Esophagus muscularis mucosa (tissue), 4 donors: Measurements from ENCODE around the gene THAP4. TPM values are rescaled to one million over a fixed set of nuclear protein-coding genes. Genes with fewer than 3 reads are reported as not detected.
"Not testable (repeated sequence)": the region's sequence is repeated elsewhere in the genome, so short reads cannot be mapped to it uniquely, and the experiment has no call there.

ENCODE experiments used
- DNase-seq: peaks from one replicate; pipeline ENCODE4 v3.0.0-alpha.2; 2017; ENCODE audit errors: extremely low spot score
- H3K27ac ChIP-seq, 4 donors: fragments of 200-600 bp; sonication (generic); replicated peaks in 1 of 4; 1 replicate in 3 of 4; 2 replicates in 1 of 4; pipeline ENCODE4 v1.5.1; 2016 to 2019; ENCODE audit warnings: mild to moderate bottlenecking in 1 of 4
- H3K27me3 ChIP-seq, 4 donors: fragments of 200-600 bp; sonication (generic); one replicate each; pipeline versions ENCODE4 v1.5.1 to v1.6.0; 2016 to 2019
- H3K36me3 ChIP-seq, 4 donors: fragments of 200-600 bp; sonication (generic); one replicate each; pipeline ENCODE4 v1.5.1; 2016 to 2019
- H3K4me1 ChIP-seq, 4 donors: fragments of 200-600 bp; sonication (generic); one replicate each; pipeline ENCODE4 v1.5.1; 2016 to 2019
- H3K4me3 ChIP-seq, 4 donors: fragments of 200-600 bp; sonication (generic); 1 replicate in 2 of 4; 2 replicates in 2 of 4; pipeline ENCODE4 v1.5.1; 2016 to 2019; ENCODE audit warnings: mild to moderate bottlenecking in 4 of 4, moderate library complexity in 1 of 4
- H3K9me3 ChIP-seq, 4 donors: fragments of 200-600 bp; sonication (generic); 1 replicate in 3 of 4; 2 replicates in 1 of 4; pipeline ENCODE4 v1.5.1; 2016 to 2019
- CTCF ChIP-seq, 3 experiments: fragments of 200-600 bp in 2 of 3; fragments of 450-650 bp in 1 of 3; sonication (generic) in 2 of 3; IDR thresholded peaks; one replicate each; pipeline ENCODE4 v1.5.1; 2017 to 2019; ENCODE audit warnings: antibody characterized with exemption in 3 of 3, mild to moderate bottlenecking in 2 of 3, moderate library complexity in 1 of 3
- EP300 ChIP-seq: sonication (generic); formaldehyde crosslinking; IDR thresholded peaks from one replicate; pipeline ENCODE4 v1.6.1; 2017; ENCODE audit warnings: antibody characterized with exemption
- POLR2A ChIP-seq: fragments of 450-650 bp; IDR thresholded peaks from one replicate; pipeline ENCODE4 v1.6.1; 2017; ENCODE audit warnings: antibody characterized with exemption, moderate library complexity, mild to moderate bottlenecking, low read depth
- POLR2AphosphoS5 ChIP-seq, 2 donors: sonication (generic); formaldehyde crosslinking; IDR thresholded peaks; one replicate each; pipeline ENCODE4 v1.6.1; 2017; ENCODE audit warnings: antibody characterized with exemption in 2 of 2
- WGBS: methylation state at CpG from one replicate; pipeline ENCODE4 v1.1.5; 2018; 5-methylcytosine and 5-hydroxymethylcytosine counted together
- intact Hi-C: fragments of 100-400 bp; cut with DNase I; formaldehyde crosslinking; loops from one replicate; pipeline ENCODE4 v1.15.1; 2023
- total RNA-seq, 4 donors: library from RNA; depleted of rRNA; stranded (reverse); fragments of >200 nt; gene quantifications; one replicate each; pipeline versions ENCODE4 v1.1.0 to v1.2.1, GENCODE V29; 2016

Gene THAP4
- total RNA-seq, 4 donors from 2014 or later: 37.0 to 69.8 (median 49.6) TPM

GRCh38 chr2:241592126-241592845, 44.7 kb downstream of the THAP4 start:
- 87% methylated on average over 14 of the region's 18 CpGs for WGBS
- TF ChIP-seq POLR2A: no peak
- Histone ChIP-seq H3K9me3 (peaks cover 0 to 13% (median 8%) of the 10 kb centered on the region in 4 donors), H3K4me3 (no peak overlapping the region), H3K27ac (no peak overlapping the region), H3K36me3 (peaks cover 23 to 80% (median 46%) of the 10 kb centered on the region in 4 donors), H3K4me1 (no peaks in the 10 kb centered on the region), H3K27me3 (no peaks in the 10 kb centered on the region)
- no peak for DNase-seq
- intact Hi-C loops: no loop called here

GRCh38 chr2:241590496-241591455, 46.2 kb downstream of the THAP4 start:
- H3K27ac ChIP-seq, H3K27me3 ChIP-seq, H3K4me3 ChIP-seq, intact Hi-C loops, H3K4me1 ChIP-seq, DNase-seq: not testable (repeated sequence)
- 85% methylated on average over 22 of the region's 33 CpGs for WGBS
- Histone ChIP-seq H3K9me3 (peaks cover 0 to 28% (median 23%) of the 10 kb centered on the region in 4 donors), H3K36me3 (peaks cover 23 to 75% (median 43%) of the 10 kb centered on the region in 4 donors)

GRCh38 chr2:241589863-241590262, 47.1 kb downstream of the THAP4 start:
- 99% methylated on average over 14 of the region's 17 CpGs for WGBS
- H3K36me3 ChIP-seq: peaks cover 19 to 74% (median 39%) of the 10 kb centered on the region in 4 donors
- DNase-seq, H3K4me3 ChIP-seq, intact Hi-C loops, H3K4me1 ChIP-seq, H3K27me3 ChIP-seq, H3K27ac ChIP-seq: not testable (repeated sequence)
- peaks cover 0 to 33% (median 28%) of the 10 kb centered on the region in 4 donors for H3K9me3 ChIP-seq

GRCh38 chr2:241586564-241587264, 50.2 kb downstream of the THAP4 start:
- H3K4me1 ChIP-seq: no peaks in the 10 kb centered on the region
- H3K4me3 ChIP-seq: no peak overlapping the region
- peaks cover 11 to 74% (median 45%) of the 10 kb centered on the region in 4 donors for H3K36me3 ChIP-seq
- intact Hi-C loops: no loop called here
- TF ChIP-seq POLR2A: no peak
- TF ChIP-seq POLR2AphosphoS5 (IDR thresholded peaks at IDR 0.05): no peak
- TF ChIP-seq EP300: no peak
- TF ChIP-seq CTCF (IDR thresholded peaks at IDR 0.05): no peak
- no peaks in the 10 kb centered on the region for H3K27me3 ChIP-seq
- no peak overlapping the region for H3K27ac ChIP-seq
- H3K9me3 ChIP-seq: peaks cover 0 to 33% (median 28%) of the 10 kb centered on the region in 4 donors
- 97% methylated on average over 2 of the region's 2 CpGs for WGBS
- DNase-seq: no peak

- H3K9me3 ChIP-seq: peaks cover 0 to 33% (median 28%) of the 10 kb centered on the region in 4 donors
- peaks cover 11 to 73% (median 40%) of the 10 kb centered on the region in 4 donors for H3K36me3 ChIP-seq
- intact Hi-C loops: no loop called here
- H3K27me3 ChIP-seq: no peaks in the 10 kb centered on the region
- DNase-seq: no peak
- H3K27ac ChIP-seq: no peak overlapping the region
- no peak overlapping the region for H3K4me3 ChIP-seq
- WGBS: 91% methylated on average over 12 of the region's 12 CpGs
- no peaks in the 10 kb centered on the region for H3K4me1 ChIP-seq
- TF ChIP-seq POLR2A (no peak), POLR2AphosphoS5 (IDR thresholded peaks at IDR 0.05) (no peak), EP300 (no peak)
Observed at GRCh38 chr2:241584436-241584835, 52.5 kb downstream of the THAP4 start.

GRCh38 chr2:241582806-241583205, 54.2 kb downstream of the THAP4 start:
- 100% methylated on average over 4 of the region's 4 CpGs for WGBS
- Histone ChIP-seq H3K27me3 (no peaks in the 10 kb centered on the region), H3K4me3 (no peak overlapping the region), H3K4me1 (peaks cover 6 to 9% (median 7%) of the 10 kb centered on the region in 4 donors), H3K36me3 (peaks cover 11 to 62% (median 40%) of the 10 kb centered on the region in 4 donors), H3K9me3 (peaks cover 0 to 27% (median 24%) of the 10 kb centered on the region in 4 donors), H3K27ac (no peak overlapping the region)
- no peak for DNase-seq
- intact Hi-C loops: no loop called here
- no peak for TF ChIP-seq POLR2A
- no peak for TF ChIP-seq CTCF (IDR thresholded peaks at IDR 0.05)
- TF ChIP-seq POLR2AphosphoS5 (IDR thresholded peaks at IDR 0.05): no peak
- no peak for TF ChIP-seq EP300
